Left ventricle myocardium inferior (tissue), 1 donor: Measurements from ENCODE around the gene ALX4. TPM values are rescaled to one million over a fixed set of nuclear protein-coding genes. Genes with fewer than 3 reads are reported as not detected.

ENCODE experiments used
- DNase-seq: peaks from one replicate; pipeline ENCODE4 v3.0.0-alpha.2; 2020
- H3K27ac ChIP-seq: fragments of 200-600 bp; replicated peaks from 2 replicates; pipeline ENCODE4 v1.8.0; 2021
- H3K27me3 ChIP-seq: fragments of 200-600 bp; 2 replicates; pipeline ENCODE4 v1.8.0; 2021; ENCODE audit warnings: low read depth
- H3K36me3 ChIP-seq: fragments of 200-600 bp; 2 replicates; pipeline ENCODE4 v1.8.0; 2021
- H3K4me1 ChIP-seq: fragments of 200-600 bp; 2 replicates; pipeline ENCODE4 v1.8.0; 2021
- H3K4me3 ChIP-seq: fragments of 200-600 bp; 2 replicates; pipeline ENCODE4 v1.8.0; 2021; ENCODE audit warnings: mild to moderate bottlenecking, moderate library complexity
- H3K9me3 ChIP-seq: fragments of 200-600 bp; replicated peaks from 2 replicates; pipeline ENCODE4 v1.8.0; 2021
- intact Hi-C: fragments of 100-400 bp; cut with micrococcal nuclease; formaldehyde crosslinking; loops from one replicate; pipeline ENCODE4 v1.11.0; 2022
- total RNA-seq: library from RNA; stranded (reverse); fragmentation: NEBNext Ultra II Directional; extraction: Animal tissue kit (Norgen Biotek cat#: 25700); gene quantifications from one replicate; pipeline ENCODE4 v1.2.1, GENCODE V29; 2021
- TF ChIP-seq, protein P1 (sequence below): fragments of 200-600 bp; IDR thresholded peaks from 2 replicates; pipeline ENCODE4 v1.8.0; 2021; ENCODE audit warnings: antibody characterized with exemption, mild to moderate bottlenecking, borderline replicate concordance
- donor health status: DM: no; HTN: yes; CAD: no; lungs with severe emphysema.

Gene ALX4
- total RNA-seq, 1 donor from 2014 or later: not detected

DNA sequence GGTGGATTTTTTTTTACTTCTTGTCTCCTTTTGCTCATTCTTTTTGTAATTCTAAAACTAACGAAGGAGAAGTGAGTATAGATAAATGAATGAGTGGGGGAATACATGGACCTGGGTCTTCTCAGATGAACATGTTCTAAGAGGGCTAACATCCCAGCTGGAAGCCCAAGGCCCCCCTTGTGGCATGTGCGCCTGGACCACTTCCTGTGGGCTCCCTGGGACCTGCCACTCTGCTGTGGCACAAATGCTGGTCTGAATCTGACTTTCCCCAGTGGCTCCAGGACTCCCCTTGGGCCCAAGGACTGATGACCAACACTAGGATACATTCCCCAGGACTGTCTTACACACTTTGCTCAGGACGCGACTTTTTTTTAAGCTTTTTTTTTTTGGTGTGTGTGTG lies 32.7 kb upstream of the ALX4 start:
- intact Hi-C loops: no loop called here
- H3K4me1 ChIP-seq: no peaks in the 10 kb centered on the region
- peaks cover 32% of the 10 kb centered on the region for H3K27me3 ChIP-seq
- H3K27ac ChIP-seq: no peak overlapping the region
- no peaks in the 10 kb centered on the region for H3K9me3 ChIP-seq
- no peak for DNase-seq
- H3K36me3 ChIP-seq: no peaks in the 10 kb centered on the region
- H3K4me3 ChIP-seq: no peak overlapping the region
- TF ChIP-seq, protein P1, sequence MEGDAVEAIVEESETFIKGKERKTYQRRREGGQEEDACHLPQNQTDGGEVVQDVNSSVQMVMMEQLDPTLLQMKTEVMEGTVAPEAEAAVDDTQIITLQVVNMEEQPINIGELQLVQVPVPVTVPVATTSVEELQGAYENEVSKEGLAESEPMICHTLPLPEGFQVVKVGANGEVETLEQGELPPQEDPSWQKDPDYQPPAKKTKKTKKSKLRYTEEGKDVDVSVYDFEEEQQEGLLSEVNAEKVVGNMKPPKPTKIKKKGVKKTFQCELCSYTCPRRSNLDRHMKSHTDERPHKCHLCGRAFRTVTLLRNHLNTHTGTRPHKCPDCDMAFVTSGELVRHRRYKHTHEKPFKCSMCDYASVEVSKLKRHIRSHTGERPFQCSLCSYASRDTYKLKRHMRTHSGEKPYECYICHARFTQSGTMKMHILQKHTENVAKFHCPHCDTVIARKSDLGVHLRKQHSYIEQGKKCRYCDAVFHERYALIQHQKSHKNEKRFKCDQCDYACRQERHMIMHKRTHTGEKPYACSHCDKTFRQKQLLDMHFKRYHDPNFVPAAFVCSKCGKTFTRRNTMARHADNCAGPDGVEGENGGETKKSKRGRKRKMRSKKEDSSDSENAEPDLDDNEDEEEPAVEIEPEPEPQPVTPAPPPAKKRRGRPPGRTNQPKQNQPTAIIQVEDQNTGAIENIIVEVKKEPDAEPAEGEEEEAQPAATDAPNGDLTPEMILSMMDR: no peak

DNA sequence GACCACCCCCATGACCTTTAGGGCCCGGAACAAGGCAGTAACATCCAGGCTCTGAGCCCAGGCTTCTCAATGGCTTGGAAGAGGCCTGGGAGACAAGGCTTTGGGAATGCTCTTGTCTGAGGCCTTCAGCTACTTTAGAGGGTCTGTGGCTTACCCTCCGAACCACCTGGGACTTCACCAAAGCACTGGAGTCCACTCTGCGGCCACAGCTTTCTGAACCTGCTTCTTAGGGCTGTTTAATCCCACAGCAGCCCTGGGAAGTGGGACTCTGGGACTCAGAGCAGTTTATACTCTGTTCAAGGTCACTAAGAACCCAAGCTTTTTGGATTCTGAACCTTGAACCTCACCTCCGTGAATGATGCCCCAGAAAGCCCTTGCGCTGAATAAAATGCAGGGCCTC lies 30.7 kb upstream of the ALX4 start:
- intact Hi-C loops: no loop called here
- H3K27ac ChIP-seq: no peak overlapping the region
- no peaks in the 10 kb centered on the region for H3K4me1 ChIP-seq
- no peak overlapping the region for H3K4me3 ChIP-seq
- peaks cover 41% of the 10 kb centered on the region for H3K27me3 ChIP-seq
- TF ChIP-seq, protein P1: no peak
- no peaks in the 10 kb centered on the region for H3K36me3 ChIP-seq
- no peak for DNase-seq
- no peaks in the 10 kb centered on the region for H3K9me3 ChIP-seq

DNA sequence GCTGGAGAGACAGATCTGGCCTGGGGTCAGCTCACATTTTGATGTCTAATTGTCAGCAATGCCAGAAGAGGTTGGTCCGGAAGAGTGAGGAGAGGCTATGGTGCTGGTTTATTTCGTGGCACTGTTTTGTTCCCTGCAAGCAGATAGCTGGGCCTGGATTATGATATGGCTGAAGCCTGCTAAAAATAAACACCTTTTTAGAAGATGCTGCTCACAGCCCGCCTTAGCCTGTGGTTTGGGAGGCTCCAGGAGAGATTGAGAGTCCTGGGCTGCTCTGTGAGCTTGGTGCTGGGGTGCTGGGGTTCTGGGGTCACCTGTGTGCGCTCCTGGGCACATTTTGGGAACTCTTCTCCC lies 29.6 kb upstream of the ALX4 start:
- TF ChIP-seq, protein P1: no peak
- no peak overlapping the region for H3K4me3 ChIP-seq
- peaks cover 48% of the 10 kb centered on the region for H3K27me3 ChIP-seq
- no peaks in the 10 kb centered on the region for H3K9me3 ChIP-seq
- no peaks in the 10 kb centered on the region for H3K36me3 ChIP-seq
- DNase-seq: no peak
- intact Hi-C loops: no loop called here
- peaks cover under 1% of the 10 kb centered on the region for H3K4me1 ChIP-seq
- no peak overlapping the region for H3K27ac ChIP-seq

DNA sequence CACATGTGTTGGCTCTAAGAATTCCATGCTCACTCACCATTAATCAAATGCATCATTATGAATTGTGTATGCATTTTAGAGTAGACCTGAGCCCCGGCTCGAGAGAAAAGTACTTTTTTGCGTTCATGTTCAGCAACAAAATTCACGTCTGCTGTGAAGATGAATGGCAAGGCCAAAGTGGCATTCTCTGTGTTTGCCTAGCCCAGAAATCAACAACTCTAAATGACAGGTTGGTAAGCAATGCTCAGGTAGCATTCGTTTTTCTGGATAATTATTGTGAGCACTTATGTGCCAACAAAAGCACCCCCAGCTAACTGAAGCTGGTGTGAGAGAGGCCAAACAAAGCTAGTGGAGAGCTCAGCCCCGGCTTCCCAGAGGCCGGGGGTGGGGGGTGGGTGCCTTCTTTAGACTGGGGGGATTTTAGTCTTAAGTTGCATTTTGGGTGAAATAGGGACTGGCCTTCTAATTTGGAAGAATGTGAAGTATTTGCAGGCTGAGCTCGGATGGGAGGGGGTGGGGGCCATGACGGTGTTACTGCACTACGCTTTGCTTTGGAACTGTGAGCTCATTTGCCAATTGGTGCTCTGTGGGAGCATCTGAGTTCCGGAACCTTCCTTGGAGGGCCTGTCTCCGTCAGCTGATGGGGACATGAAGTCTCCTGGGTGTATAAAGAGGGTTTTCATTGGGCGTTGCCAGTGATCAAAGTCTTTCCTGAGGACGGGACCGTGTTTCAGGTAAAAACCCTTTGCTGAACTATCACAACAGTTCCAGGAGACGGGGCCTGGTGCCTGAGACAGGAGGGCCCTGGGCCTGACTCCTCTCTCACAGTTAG lies 29.0 kb upstream of the ALX4 start:
- H3K27ac ChIP-seq: no peak overlapping the region
- intact Hi-C loops: no loop called here
- H3K4me1 ChIP-seq: peaks cover 3% of the 10 kb centered on the region
- no peaks in the 10 kb centered on the region for H3K9me3 ChIP-seq
- H3K27me3 ChIP-seq: peaks cover 54% of the 10 kb centered on the region
- DNase-seq: no peak
- H3K4me3 ChIP-seq: no peak overlapping the region
- TF ChIP-seq, protein P1: no peak
- no peaks in the 10 kb centered on the region for H3K36me3 ChIP-seq

DNA sequence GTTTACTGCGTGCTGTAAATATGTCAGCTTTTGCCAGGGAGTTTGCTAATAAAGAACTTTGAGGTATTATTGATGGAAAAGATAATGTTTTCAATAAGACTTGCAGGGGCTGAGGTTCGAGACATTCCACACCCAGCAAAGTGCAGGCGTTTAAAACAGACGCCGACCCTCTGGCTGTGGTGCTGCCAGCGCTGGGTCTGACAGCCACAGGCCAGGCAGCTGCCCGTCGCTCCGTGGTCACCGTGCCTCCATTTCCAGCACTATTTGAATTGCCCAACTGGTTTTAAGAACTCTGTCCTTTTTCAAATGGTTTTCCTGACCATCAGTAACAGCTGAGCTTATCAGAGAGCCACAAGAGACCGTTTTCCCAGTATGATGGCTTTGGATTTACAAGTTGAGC lies 28.1 kb upstream of the ALX4 start:
- Histone ChIP-seq H3K27ac (no peak overlapping the region), H3K4me1 (peaks cover 3% of the 10 kb centered on the region), H3K9me3 (no peaks in the 10 kb centered on the region), H3K4me3 (no peak overlapping the region), H3K27me3 (peaks cover 59% of the 10 kb centered on the region), H3K36me3 (no peaks in the 10 kb centered on the region)
- DNase-seq: no peak
- intact Hi-C loops: no loop called here
- TF ChIP-seq, protein P1: no peak
